K562 (cell line): ENCODE data around the gene ZBTB26. TPM values are rescaled to one million over a fixed set of nuclear protein-coding genes. Genes with fewer than 3 reads are reported as not detected.
A peak's percentile ranks its signal among the peaks of the same experiment; 100 is the strongest.

ENCODE experiments used
- ATF7 ChIP-seq: fragments of 450-650 bp; IDR thresholded peaks from 2 replicates; pipeline ENCODE4 v1.7.1; 2014; ENCODE audit warnings: mild to moderate bottlenecking, moderate library complexity
- CBX5 ChIP-seq: IDR thresholded peaks from 2 replicates; pipeline ENCODE4 v1.6.1; 2014; ENCODE audit warnings: low read depth, borderline replicate concordance
- HMGN3 ChIP-seq: IDR thresholded peaks from 2 replicates; pipeline ENCODE4 v1.6.1; 2011; ENCODE audit warnings: borderline replicate concordance, low read depth, mild to moderate bottlenecking, mixed read lengths, low read length; ENCODE audit not compliant: insufficient read length; ENCODE audit errors: extremely low read depth
- MBD2 ChIP-seq: sonication (generic); IDR thresholded peaks from 2 replicates; pipeline ENCODE4 v1.6.1; 2016; ENCODE audit warnings: low read depth, borderline replicate concordance
- NFE2 ChIP-seq: IDR thresholded peaks from 2 replicates; pipeline ENCODE4 v1.6.1; 2014; ENCODE audit warnings: antibody characterized with exemption, low read depth
- NFIC ChIP-seq: fragments of 450-650 bp; IDR thresholded peaks from 2 replicates; pipeline ENCODE4 v1.6.1; 2017; ENCODE audit warnings: mild to moderate bottlenecking, inconsistent platforms
- POLR2B ChIP-seq: fragments of 450-650 bp; IDR thresholded peaks from 2 replicates; pipeline ENCODE4 v1.6.1; 2018; ENCODE audit warnings: low read depth; ENCODE audit not compliant: partially characterized antibody
- POLR2G ChIP-seq: fragments of 200-400 bp; formaldehyde crosslinking; IDR thresholded peaks from 2 replicates; pipeline ENCODE4 v1.6.1; 2017; ENCODE audit warnings: low read depth, mild to moderate bottlenecking, antibody characterized with exemption, low read length, moderate library complexity
- POLR3A ChIP-seq: IDR thresholded peaks from 2 replicates; pipeline ENCODE4 v1.6.1; 2011; ENCODE audit warnings: borderline replicate concordance, mild to moderate bottlenecking, moderate library complexity; ENCODE audit not compliant: insufficient read length, insufficient read depth; ENCODE audit errors: extremely low read depth
- SNIP1 ChIP-seq: fragments of 450-650 bp; IDR thresholded peaks from 2 replicates; pipeline ENCODE4 v1.7.1; 2017; ENCODE audit warnings: low read depth, mild to moderate bottlenecking
- ZNF57 ChIP-seq: fragments of 450-650 bp; formaldehyde crosslinking; IDR thresholded peaks from 2 replicates; pipeline ENCODE4 v1.4.0; 2020; ENCODE audit warnings: mild to moderate bottlenecking, moderate library complexity
- polyA plus RNA-seq, 8 experiments: library from polyadenylated mRNA; depleted of rRNA in 4 of 8; stranded (reverse) in 5 of 8; unstranded in 3 of 8; fragments of >200 nt; fragmentation: Nextera tagmentation in 2 of 8; fragmentation: Illumina TruSeq in 1 of 8; extraction: Ambion mirVana in 2 of 8; extraction: Trizol in 1 of 8; gene quantifications; 2 replicates each; pipeline versions ENCODE4 v1.2.1 to v1.2.3, GENCODE V29; 2011 to 2014; ENCODE audit warnings: inconsistent platforms in 1 of 8, missing spikeins in 1 of 8
- total RNA-seq, 7 experiments: library from RNA; depleted of rRNA in 6 of 7; stranded (reverse); fragments of >200 nt in 6 of 7; fragmentation: Illumina TruSeq in 2 of 7; extraction: Trizol in 2 of 7; gene quantifications; 2 replicates each; pipeline versions ENCODE4 v1.2.1 to v1.2.3, GENCODE V29; 2011 to 2021; ENCODE audit warnings: low replicate concordance in 1 of 7
- TF ChIP-seq, protein P1 (sequence below): sonication (generic); formaldehyde crosslinking; IDR thresholded peaks from 2 replicates; pipeline ENCODE4 v1.8.1; 2023; ENCODE audit warnings: mild to moderate bottlenecking, missing genetic modification reagents
- TF ChIP-seq, protein P2 (sequence below): fragments of 200-800 bp; sonication (Bioruptor generic); IDR thresholded peaks from 2 replicates; pipeline ENCODE4 v1.6.1; 2017; ENCODE audit warnings: missing genetic modification characterization, missing compliant biosample characterization
- TF ChIP-seq, protein P3 (sequence below): fragments of 450-650 bp; IDR thresholded peaks from 2 replicates; pipeline ENCODE4 v1.6.1; 2016; ENCODE audit warnings: missing biosample characterization, missing genetic modification characterization
- TF ChIP-seq, protein P4 (sequence below): sonication (generic); formaldehyde crosslinking; IDR thresholded peaks from 2 replicates; pipeline ENCODE4 v1.9.0; 2022; ENCODE audit warnings: mild to moderate bottlenecking, missing genetic modification reagents
- TF ChIP-seq, protein P5 (sequence below): fragments of 450-650 bp; IDR thresholded peaks from 2 replicates; pipeline ENCODE4 v1.6.1; 2016; ENCODE audit warnings: mild to moderate bottlenecking

ZBTB26 gene
- total and polyA plus RNA-seq, 9 of the 15 experiments (the other 6 are each of a cell fraction or from before 2014, with no cell fraction given) = 2.4 to 20.7 (median 5.0) TPM

DNA sequence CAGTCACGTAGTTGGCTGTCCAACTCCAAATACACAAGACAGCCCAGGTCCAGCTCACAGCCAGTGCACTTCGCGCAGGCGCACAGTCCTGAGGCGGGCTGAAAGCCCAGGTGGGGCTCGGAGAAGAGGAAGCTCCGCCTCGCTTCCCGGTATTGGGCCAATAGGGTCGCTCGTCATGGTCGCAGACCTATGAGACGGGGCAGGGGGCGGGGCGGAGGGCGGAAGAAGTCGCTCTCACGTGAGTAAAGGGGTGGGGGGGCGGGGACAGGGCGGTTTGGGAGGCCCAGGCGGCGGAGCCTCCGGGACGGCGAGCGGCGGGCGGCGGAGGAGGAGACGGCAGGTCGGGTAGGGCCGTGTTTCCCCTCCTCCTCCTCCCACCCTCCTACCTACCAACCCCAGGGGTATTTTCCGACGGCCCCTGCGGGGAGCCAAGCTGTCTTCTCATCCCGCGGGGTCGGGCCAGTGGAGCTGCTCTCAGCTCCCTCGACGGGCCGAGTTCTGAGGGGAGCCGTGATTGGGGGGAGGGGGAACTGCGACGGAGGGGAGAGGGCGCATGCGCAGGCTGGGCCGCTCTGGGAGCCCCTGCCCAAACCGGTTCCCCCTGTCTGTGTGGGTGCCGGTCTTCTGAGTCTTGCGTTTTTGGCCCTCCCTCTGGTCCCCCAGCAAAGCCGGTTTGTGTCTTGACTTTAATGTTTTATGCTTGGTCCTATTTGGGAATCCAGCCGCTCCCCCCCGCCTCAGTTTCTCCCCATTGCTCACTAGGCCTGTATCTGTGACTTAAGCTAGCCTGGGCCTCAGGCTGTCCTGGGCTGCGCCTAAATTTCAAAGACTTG lies 9.7 kb upstream of the ZBTB26 start, which contains the start of gene RABGAP1 (continued):
- TF ChIP-seq, protein P1, sequence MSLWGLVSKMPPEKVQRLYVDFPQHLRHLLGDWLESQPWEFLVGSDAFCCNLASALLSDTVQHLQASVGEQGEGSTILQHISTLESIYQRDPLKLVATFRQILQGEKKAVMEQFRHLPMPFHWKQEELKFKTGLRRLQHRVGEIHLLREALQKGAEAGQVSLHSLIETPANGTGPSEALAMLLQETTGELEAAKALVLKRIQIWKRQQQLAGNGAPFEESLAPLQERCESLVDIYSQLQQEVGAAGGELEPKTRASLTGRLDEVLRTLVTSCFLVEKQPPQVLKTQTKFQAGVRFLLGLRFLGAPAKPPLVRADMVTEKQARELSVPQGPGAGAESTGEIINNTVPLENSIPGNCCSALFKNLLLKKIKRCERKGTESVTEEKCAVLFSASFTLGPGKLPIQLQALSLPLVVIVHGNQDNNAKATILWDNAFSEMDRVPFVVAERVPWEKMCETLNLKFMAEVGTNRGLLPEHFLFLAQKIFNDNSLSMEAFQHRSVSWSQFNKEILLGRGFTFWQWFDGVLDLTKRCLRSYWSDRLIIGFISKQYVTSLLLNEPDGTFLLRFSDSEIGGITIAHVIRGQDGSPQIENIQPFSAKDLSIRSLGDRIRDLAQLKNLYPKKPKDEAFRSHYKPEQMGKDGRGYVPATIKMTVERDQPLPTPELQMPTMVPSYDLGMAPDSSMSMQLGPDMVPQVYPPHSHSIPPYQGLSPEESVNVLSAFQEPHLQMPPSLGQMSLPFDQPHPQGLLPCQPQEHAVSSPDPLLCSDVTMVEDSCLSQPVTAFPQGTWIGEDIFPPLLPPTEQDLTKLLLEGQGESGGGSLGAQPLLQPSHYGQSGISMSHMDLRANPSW (CRISPR knock-in tag) = no peak
- TF ChIP-seq POLR3A (no peak), ZNF57 (CRISPR knock-in tag) (no peak), SNIP1 (no peak), NFIC (peak; percentile 89), MBD2 (peak; percentile 71; the same call in 1 of the 2 replicates), CBX5 (peak; percentile 98), POLR2G (peak; percentile 87), ATF7 (peak; percentile 70; the same call in 1 of the 2 replicates), HMGN3 (peak; percentile 66), NFE2 (0 out of 2 replicates have a peak, but pooled peaks have one; percentile 3), POLR2B (peak; percentile 54)
- TF ChIP-seq, protein P2, sequence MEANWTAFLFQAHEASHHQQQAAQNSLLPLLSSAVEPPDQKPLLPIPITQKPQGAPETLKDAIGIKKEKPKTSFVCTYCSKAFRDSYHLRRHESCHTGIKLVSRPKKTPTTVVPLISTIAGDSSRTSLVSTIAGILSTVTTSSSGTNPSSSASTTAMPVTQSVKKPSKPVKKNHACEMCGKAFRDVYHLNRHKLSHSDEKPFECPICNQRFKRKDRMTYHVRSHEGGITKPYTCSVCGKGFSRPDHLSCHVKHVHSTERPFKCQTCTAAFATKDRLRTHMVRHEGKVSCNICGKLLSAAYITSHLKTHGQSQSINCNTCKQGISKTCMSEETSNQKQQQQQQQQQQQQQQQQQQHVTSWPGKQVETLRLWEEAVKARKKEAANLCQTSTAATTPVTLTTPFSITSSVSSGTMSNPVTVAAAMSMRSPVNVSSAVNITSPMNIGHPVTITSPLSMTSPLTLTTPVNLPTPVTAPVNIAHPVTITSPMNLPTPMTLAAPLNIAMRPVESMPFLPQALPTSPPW (CRISPR knock-in tag) = peak; percentile 93
- TF ChIP-seq, protein P3, sequence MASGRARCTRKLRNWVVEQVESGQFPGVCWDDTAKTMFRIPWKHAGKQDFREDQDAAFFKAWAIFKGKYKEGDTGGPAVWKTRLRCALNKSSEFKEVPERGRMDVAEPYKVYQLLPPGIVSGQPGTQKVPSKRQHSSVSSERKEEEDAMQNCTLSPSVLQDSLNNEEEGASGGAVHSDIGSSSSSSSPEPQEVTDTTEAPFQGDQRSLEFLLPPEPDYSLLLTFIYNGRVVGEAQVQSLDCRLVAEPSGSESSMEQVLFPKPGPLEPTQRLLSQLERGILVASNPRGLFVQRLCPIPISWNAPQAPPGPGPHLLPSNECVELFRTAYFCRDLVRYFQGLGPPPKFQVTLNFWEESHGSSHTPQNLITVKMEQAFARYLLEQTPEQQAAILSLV = no peak
- TF ChIP-seq, protein P4, sequence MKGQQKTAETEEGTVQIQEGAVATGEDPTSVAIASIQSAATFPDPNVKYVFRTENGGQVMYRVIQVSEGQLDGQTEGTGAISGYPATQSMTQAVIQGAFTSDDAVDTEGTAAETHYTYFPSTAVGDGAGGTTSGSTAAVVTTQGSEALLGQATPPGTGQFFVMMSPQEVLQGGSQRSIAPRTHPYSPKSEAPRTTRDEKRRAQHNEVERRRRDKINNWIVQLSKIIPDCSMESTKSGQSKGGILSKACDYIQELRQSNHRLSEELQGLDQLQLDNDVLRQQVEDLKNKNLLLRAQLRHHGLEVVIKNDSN (CRISPR knock-in tag) = peak; percentile 51
- TF ChIP-seq, protein P5, sequence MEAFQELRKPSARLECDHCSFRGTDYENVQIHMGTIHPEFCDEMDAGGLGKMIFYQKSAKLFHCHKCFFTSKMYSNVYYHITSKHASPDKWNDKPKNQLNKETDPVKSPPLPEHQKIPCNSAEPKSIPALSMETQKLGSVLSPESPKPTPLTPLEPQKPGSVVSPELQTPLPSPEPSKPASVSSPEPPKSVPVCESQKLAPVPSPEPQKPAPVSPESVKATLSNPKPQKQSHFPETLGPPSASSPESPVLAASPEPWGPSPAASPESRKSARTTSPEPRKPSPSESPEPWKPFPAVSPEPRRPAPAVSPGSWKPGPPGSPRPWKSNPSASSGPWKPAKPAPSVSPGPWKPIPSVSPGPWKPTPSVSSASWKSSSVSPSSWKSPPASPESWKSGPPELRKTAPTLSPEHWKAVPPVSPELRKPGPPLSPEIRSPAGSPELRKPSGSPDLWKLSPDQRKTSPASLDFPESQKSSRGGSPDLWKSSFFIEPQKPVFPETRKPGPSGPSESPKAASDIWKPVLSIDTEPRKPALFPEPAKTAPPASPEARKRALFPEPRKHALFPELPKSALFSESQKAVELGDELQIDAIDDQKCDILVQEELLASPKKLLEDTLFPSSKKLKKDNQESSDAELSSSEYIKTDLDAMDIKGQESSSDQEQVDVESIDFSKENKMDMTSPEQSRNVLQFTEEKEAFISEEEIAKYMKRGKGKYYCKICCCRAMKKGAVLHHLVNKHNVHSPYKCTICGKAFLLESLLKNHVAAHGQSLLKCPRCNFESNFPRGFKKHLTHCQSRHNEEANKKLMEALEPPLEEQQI = 0 out of 2 replicates have a peak, but pooled peaks have one; percentile 10
